ENCODE measurements around the gene NUP210L.

Gene NUP210L

DNA sequence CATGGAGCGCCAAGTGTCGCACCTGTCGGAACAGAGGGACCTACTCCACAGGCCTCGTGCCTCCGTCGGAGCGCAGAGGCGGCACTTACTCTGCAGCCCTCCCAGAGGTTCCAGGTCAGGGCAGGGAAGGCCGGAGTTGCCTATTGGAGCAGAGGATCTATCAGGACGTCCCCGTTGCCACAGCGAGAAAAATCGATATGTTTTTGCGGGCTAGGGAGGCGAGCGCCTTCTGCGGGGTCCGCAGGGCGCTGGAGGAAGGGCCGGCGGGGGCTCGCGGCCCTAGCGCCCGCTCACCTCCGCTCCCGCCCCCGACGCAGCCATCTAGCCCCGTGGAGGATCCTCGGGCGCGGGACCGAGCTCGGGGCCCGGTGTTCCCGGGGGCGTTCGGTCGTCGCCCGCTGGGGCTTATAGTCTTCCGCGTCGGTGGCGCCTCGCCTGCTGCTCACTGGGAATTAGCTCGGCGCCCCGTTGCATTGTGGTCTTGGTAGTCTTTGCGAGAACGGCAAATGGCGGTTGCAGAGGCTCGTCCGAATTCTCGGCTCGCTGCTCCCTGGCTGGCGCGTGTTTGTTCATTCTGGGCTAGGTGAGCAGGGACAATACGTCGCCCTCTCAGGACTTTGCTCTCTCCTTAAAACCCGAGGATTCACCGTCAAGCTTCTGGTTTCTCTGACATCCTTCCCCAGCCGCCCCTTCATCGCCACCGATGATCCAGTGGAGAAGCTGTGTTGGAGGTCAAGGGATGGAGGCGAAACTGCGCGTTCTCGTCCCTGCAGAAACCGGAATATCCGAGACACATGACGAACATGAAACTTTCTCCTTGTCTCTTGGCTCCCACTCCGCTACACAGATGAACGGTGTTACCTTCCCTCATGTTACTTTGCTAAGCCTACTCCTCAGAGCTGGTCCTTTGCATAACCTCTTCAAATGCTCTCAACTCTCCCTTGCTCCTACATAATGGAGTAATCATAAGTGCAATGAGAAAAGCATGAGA, 177.3 kb downstream of the NUP210L start, which contains the start of gene JTB (continued):
- no peak for TF ChIP-seq KLF9 (tag by site-specific recombination; IDR thresholded peaks at IDR 0.05; ENCODE audit: low read depth)
- TF ChIP-seq GLI4 (tag by site-specific recombination; IDR thresholded peaks at IDR 0.05) = 0 out of 2 replicates have a peak, but pooled peaks have one; percentile 10
- peak; percentile 82 for TF ChIP-seq YY2 (tag by site-specific recombination; IDR thresholded peaks at IDR 0.05)
- TF ChIP-seq PRDM6 (tag by site-specific recombination; IDR thresholded peaks at IDR 0.05) = no peak
- TF ChIP-seq ZNF394 (tag by site-specific recombination; IDR thresholded peaks at IDR 0.05; ENCODE audit: borderline replicate concordance) = peak; percentile 100
- no peak for TF ChIP-seq ZNF513 (tag by site-specific recombination; IDR thresholded peaks at IDR 0.05)
- TF ChIP-seq OSR2 (tag by site-specific recombination; IDR thresholded peaks at IDR 0.05) = no peak
- TF ChIP-seq ZNF670 (tag by site-specific recombination; IDR thresholded peaks at IDR 0.05; ENCODE audit: low read depth) = no peak
- TF ChIP-seq, protein P1, sequence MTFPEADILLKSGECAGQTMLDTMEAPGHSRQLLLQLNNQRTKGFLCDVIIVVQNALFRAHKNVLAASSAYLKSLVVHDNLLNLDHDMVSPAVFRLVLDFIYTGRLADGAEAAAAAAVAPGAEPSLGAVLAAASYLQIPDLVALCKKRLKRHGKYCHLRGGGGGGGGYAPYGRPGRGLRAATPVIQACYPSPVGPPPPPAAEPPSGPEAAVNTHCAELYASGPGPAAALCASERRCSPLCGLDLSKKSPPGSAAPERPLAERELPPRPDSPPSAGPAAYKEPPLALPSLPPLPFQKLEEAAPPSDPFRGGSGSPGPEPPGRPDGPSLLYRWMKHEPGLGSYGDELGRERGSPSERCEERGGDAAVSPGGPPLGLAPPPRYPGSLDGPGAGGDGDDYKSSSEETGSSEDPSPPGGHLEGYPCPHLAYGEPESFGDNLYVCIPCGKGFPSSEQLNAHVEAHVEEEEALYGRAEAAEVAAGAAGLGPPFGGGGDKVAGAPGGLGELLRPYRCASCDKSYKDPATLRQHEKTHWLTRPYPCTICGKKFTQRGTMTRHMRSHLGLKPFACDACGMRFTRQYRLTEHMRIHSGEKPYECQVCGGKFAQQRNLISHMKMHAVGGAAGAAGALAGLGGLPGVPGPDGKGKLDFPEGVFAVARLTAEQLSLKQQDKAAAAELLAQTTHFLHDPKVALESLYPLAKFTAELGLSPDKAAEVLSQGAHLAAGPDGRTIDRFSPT (tag by site-specific recombination; IDR thresholded peaks at IDR 0.05) = no peak
- TF ChIP-seq ATF2 (tag by site-specific recombination; IDR thresholded peaks at IDR 0.05; ENCODE audit: low read depth) = no peak
- no peak for TF ChIP-seq ZNF548 (tag by site-specific recombination; IDR thresholded peaks at IDR 0.05)
- no peak for TF ChIP-seq ZNF596 (tag by site-specific recombination; IDR thresholded peaks at IDR 0.05)
- TF ChIP-seq ZNF488 (tag by site-specific recombination; IDR thresholded peaks at IDR 0.05) = no peak
- no peak for TF ChIP-seq ZNF174 (tag by site-specific recombination; IDR thresholded peaks at IDR 0.05)
- TF ChIP-seq KLF7 (tag by site-specific recombination; IDR thresholded peaks at IDR 0.05; ENCODE audit: borderline replicate concordance) = no peak
- TF ChIP-seq, protein P2, sequence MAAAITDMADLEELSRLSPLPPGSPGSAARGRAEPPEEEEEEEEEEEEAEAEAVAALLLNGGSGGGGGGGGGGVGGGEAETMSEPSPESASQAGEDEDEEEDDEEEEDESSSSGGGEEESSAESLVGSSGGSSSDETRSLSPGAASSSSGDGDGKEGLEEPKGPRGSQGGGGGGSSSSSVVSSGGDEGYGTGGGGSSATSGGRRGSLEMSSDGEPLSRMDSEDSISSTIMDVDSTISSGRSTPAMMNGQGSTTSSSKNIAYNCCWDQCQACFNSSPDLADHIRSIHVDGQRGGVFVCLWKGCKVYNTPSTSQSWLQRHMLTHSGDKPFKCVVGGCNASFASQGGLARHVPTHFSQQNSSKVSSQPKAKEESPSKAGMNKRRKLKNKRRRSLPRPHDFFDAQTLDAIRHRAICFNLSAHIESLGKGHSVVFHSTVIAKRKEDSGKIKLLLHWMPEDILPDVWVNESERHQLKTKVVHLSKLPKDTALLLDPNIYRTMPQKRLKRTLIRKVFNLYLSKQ (tag by site-specific recombination; IDR thresholded peaks at IDR 0.05; ENCODE audit: borderline replicate concordance) = no peak
- no peak for TF ChIP-seq ZNF621 (tag by site-specific recombination; IDR thresholded peaks at IDR 0.05)
- TF ChIP-seq ZNF426 (tag by site-specific recombination; IDR thresholded peaks at IDR 0.05) = no peak
- TF ChIP-seq ZNF132 (tag by site-specific recombination; IDR thresholded peaks at IDR 0.05; ENCODE audit: borderline replicate concordance) = no peak
- peak; percentile 35; the same call in 1 of the 2 replicates for TF ChIP-seq ZBTB21 (tag by site-specific recombination; IDR thresholded peaks at IDR 0.05)
- TF ChIP-seq SP3 (tag by site-specific recombination; IDR thresholded peaks at IDR 0.05) = peak; percentile 45
- peak; percentile 95 for TF ChIP-seq ZXDB (tag by site-specific recombination; IDR thresholded peaks at IDR 0.05)
- TF ChIP-seq ZIC2 (tag by site-specific recombination; IDR thresholded peaks at IDR 0.05) = peak; percentile 54
- TF ChIP-seq ZNF514 (tag by site-specific recombination; IDR thresholded peaks at IDR 0.05) = no peak
- TF ChIP-seq ZNF785 (tag by site-specific recombination; IDR thresholded peaks at IDR 0.05) = no peak
- TF ChIP-seq ZNF292 (tag by site-specific recombination; IDR thresholded peaks at IDR 0.05; ENCODE audit: borderline replicate concordance, low read depth) = no peak
- TF ChIP-seq TCF7L2 (IDR thresholded peaks at IDR 0.05; ENCODE audit: borderline replicate concordance, low read depth, low read length) = no peak
- TF ChIP-seq ZNF211 (tag by site-specific recombination; IDR thresholded peaks at IDR 0.05; ENCODE audit: low read depth) = no peak
- TF ChIP-seq ZNF138 (tag by site-specific recombination; IDR thresholded peaks at IDR 0.05; ENCODE audit: borderline replicate concordance) = no peak
- no peak for TF ChIP-seq ZNF350 (tag by site-specific recombination; IDR thresholded peaks at IDR 0.05)
